DMS114 treated with DMSO at 0.1 percent for 48 hours (cell line): Measurements from ENCODE around the gene LIG3.
A peak's percentile ranks its signal among the peaks of the same experiment; 100 is the strongest.
"Not testable (repeated sequence)": the region's sequence is repeated elsewhere in the genome, so short reads cannot be mapped to it uniquely, and the experiment has no call there.

ENCODE experiments used
- DNase-seq: peaks from one replicate; lab custom pipeline; 2025; ENCODE audit not compliant: unreplicated experiment; lab: John Stamatoyannopoulos, UW

The LIG3 gene

GRCh38 chr17:34980353-34980680, at the start of gene LIG3:
TSS of gene LIG3 (plus strand) at chr17:34980512. CDS start at chr17:34983006, 2,494 bp downstream.
- DNase-seq = peak; percentile 80

GRCh38 chr17:34950780-34951179, 29.5 kb upstream of the LIG3 start:
- not testable (repeated sequence) for DNase-seq

- DNase-seq = no peak
These were observed 21.9 kb upstream of the LIG3 start for GRCh38 chr17:34958438-34958837.

- DNase-seq = peak; percentile 91
These were observed 19.0 kb upstream of the LIG3 start, which contains the start of the genes CCT6B and ZNF830 for GRCh38 chr17:34961093-34961911. TSS of gene CCT6B (minus strand) at chr17:34961460. CDS start at chr17:34961393, 67 bp downstream. TSS of gene ZNF830 (plus strand) at chr17:34961540. CDS start at chr17:34961567, 27 bp downstream.

GRCh38 chr17:34974179-34974578, 6.1 kb upstream of the LIG3 start:
- DNase-seq = no peak

- no peak for DNase-seq
These were observed 5.2 kb upstream of the LIG3 start for GRCh38 chr17:34974794-34975785.

- DNase-seq = no peak
These were observed 1.2 kb upstream of the LIG3 start for GRCh38 chr17:34979153-34979552.

- no peak for DNase-seq
These were observed 511 bp upstream of the LIG3 start for GRCh38 chr17:34979650-34980352.

- DNase-seq = peak; percentile 44
These were observed 597 bp downstream of the LIG3 start for GRCh38 chr17:34980681-34981537.

- DNase-seq = no peak
These were observed 1.4 kb downstream of the LIG3 start for GRCh38 chr17:34981538-34982241.

- no peak for DNase-seq
These were observed 6.9 kb downstream of the LIG3 start for GRCh38 chr17:34987232-34987631.

GRCh38 chr17:34988644-34989043, 8.3 kb downstream of the LIG3 start:
- no peak for DNase-seq

GRCh38 chr17:34989473-34989872, 9.2 kb downstream of the LIG3 start:
- DNase-seq = no peak

GRCh38 chr17:34990921-34991365, 10.6 kb downstream of the LIG3 start:
- DNase-seq = no peak

GRCh38 chr17:34991606-34992005, 11.3 kb downstream of the LIG3 start:
- DNase-seq = no peak

GRCh38 chr17:34993031-34993430, 12.7 kb downstream of the LIG3 start:
- DNase-seq = no peak

GRCh38 chr17:34996422-34997285, 16.3 kb downstream of the LIG3 start:
- no peak for DNase-seq

GRCh38 chr17:34997355-34997862, 17.1 kb downstream of the LIG3 start:
- no peak for DNase-seq
